HEK293T (cell line): ENCODE measurements around the gene KDM2A.

ENCODE experiments used
- CTCF ChIA-PET: fragments of 350-600 bp; formaldehyde crosslinking; extraction: SDS; loops from one replicate; lab custom pipeline; 2021; ENCODE audit warnings: antibody characterized with exemption, inconsistent platforms; lab: Yijun Ruan, JAX
- POLR2A ChIA-PET: fragments of 350-600 bp; formaldehyde crosslinking; extraction: SDS; loops from one replicate; lab custom pipeline; 2020; ENCODE audit warnings: antibody characterized with exemption, inconsistent platforms; lab: Yijun Ruan, JAX
- DNase-seq: peaks from one replicate; pipeline ENCODE4 v3.0.0; 2012; ENCODE audit warnings: mixed read lengths; ENCODE audit errors: extremely low spot score
- ARNT ChIP-seq: fragments of 450-650 bp; IDR thresholded peaks from 2 replicates; pipeline ENCODE4 v1.6.1; 2017; ENCODE audit warnings: mild to moderate bottlenecking
- BHLHE40 ChIP-seq: fragments of 450-650 bp; IDR thresholded peaks from 2 replicates; pipeline ENCODE4 v1.6.1; 2016; ENCODE audit warnings: mild to moderate bottlenecking, moderate library complexity, borderline replicate concordance
- CTBP1 ChIP-seq: fragments of 450-650 bp; IDR thresholded peaks from 2 replicates; pipeline ENCODE4 v1.6.1; 2016; ENCODE audit warnings: borderline replicate concordance
- ELF4 ChIP-seq: fragments of 450-650 bp; IDR thresholded peaks from 2 replicates; pipeline ENCODE4 v1.6.1; 2017; ENCODE audit warnings: antibody characterized with exemption
- FOXA1 ChIP-seq: fragments of 450-650 bp; IDR thresholded peaks from 2 replicates; pipeline ENCODE4 v1.6.1; 2016; ENCODE audit warnings: mild to moderate bottlenecking
- FOXK2 ChIP-seq: fragments of 450-650 bp; IDR thresholded peaks from 2 replicates; pipeline ENCODE4 v1.6.1; 2016; ENCODE audit warnings: mild to moderate bottlenecking
- FOXM1 ChIP-seq: fragments of 450-650 bp; IDR thresholded peaks from 2 replicates; pipeline ENCODE4 v1.6.1; 2017; ENCODE audit warnings: mild to moderate bottlenecking, borderline replicate concordance
- HDGF ChIP-seq: fragments of 450-650 bp; IDR thresholded peaks from 2 replicates; pipeline ENCODE4 v1.6.1; 2017; ENCODE audit warnings: antibody characterized with exemption, borderline replicate concordance
- L3MBTL2 ChIP-seq: fragments of 450-650 bp; conservative IDR thresholded peaks from 2 replicates; pipeline ENCODE4 v1.6.1; 2016; ENCODE audit warnings: mild to moderate bottlenecking
- LEF1 ChIP-seq: fragments of 450-650 bp; IDR thresholded peaks from 2 replicates; pipeline ENCODE4 v1.6.1; 2017; ENCODE audit warnings: mild to moderate bottlenecking, borderline replicate concordance
- NFRKB ChIP-seq: fragments of 450-650 bp; IDR thresholded peaks from 2 replicates; pipeline ENCODE4 v1.6.1; 2016; ENCODE audit warnings: mild to moderate bottlenecking, moderate library complexity
- PKNOX1 ChIP-seq: fragments of 450-650 bp; IDR thresholded peaks from 2 replicates; pipeline ENCODE4 v1.6.1; 2016
- SP1 ChIP-seq: fragments of 450-650 bp; IDR thresholded peaks from 2 replicates; pipeline ENCODE4 v1.6.1; 2017
- SUZ12 ChIP-seq: fragments of 450-650 bp; IDR thresholded peaks from 2 replicates; pipeline ENCODE4 v1.6.1; 2016; ENCODE audit warnings: mild to moderate bottlenecking
- TARDBP ChIP-seq: fragments of 450-650 bp; IDR thresholded peaks from 2 replicates; pipeline ENCODE4 v1.6.1; 2016
- ZNF384 ChIP-seq: fragments of 450-650 bp; IDR thresholded peaks from 2 replicates; pipeline ENCODE4 v1.6.1; 2016

KDM2A gene

GRCh38 chr11:67114275-67114896 is 4.7 kb upstream of the KDM2A start:
- ChIA-PET POLR2A (no interaction called here), CTCF (interaction anchor here (0.6 to 1.3 kb wide), 2 partner anchors 9 to 148 kb away, joined by 4 to 5 read pairs; no protein-coding TSS in a partner anchor)
- DNase-seq = no peak
- no peak for TF ChIP-seq BHLHE40
- TF ChIP-seq SUZ12 = no peak
- TF ChIP-seq FOXK2 = no peak
- TF ChIP-seq FOXM1 = no peak
- no peak for TF ChIP-seq FOXA1
- TF ChIP-seq CTBP1 = no peak

- ChIA-PET CTCF (interaction anchor here (0.6 to 1.5 kb wide), 3 partner anchors 21 to 234 kb away, joined by 3 to 4 read pairs (median 4); no protein-coding TSS in a partner anchor), POLR2A (interaction anchor here (0.6 kb wide), 1 partner anchor 48 kb away, joined by 3 read pairs; no protein-coding TSS in a partner anchor)
- TF ChIP-seq TARDBP = no peak
- TF ChIP-seq NFRKB = no peak
- TF ChIP-seq ZNF384 = no peak
- no peak for TF ChIP-seq SP1
- no peak for TF ChIP-seq ELF4
- no peak for DNase-seq
These were observed 2.3 kb upstream of the KDM2A start for GRCh38 chr11:67116758-67117105.

- TF ChIP-seq LEF1 = no peak
- no peak for TF ChIP-seq SUZ12
- TF ChIP-seq FOXK2 = no peak
- no peak for TF ChIP-seq PKNOX1
- TF ChIP-seq ARNT = no peak
- no peak for TF ChIP-seq NFRKB
- ChIA-PET POLR2A (interaction anchor here (1.3 kb wide), 1 partner anchor 15 kb away, joined by 3 read pairs; no protein-coding TSS in a partner anchor), CTCF (interaction anchor here (0.6 to 1.5 kb wide), 3 partner anchors 22 to 234 kb away, joined by 3 to 4 read pairs (median 4); no protein-coding TSS in a partner anchor)
- no peak for DNase-seq
These were observed 1.9 kb upstream of the KDM2A start for GRCh38 chr11:67117176-67117575.

DNA sequence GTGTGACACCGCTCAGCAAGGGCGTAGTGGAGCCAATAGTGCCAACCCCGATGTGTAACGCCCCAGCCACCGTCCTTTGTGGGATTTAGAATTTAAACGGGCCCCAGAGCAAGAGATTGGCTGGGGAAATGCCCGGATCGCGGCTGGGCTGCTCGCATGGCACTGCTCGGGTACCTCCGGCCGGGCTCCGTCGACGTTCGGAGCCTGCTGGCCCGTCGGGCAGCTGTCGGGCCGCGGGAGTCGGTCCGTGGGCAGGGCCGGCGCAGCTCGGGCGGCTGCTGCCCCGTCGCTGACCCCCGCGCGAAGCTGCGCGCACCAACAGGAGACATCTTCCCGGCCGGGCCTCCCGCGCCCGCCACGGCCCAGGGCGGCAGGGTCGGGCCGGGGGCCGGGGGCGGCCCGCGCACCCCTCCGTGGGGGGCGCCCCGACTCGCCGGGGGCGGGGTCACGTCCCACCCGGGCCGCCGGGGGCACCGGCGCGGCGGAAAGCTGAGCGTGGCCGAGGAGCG is 1.3 kb upstream of the KDM2A start:
- no peak for DNase-seq
- ChIA-PET CTCF (interaction anchor here (1.5 kb wide), 1 partner anchor 36 kb away, joined by 4 read pairs; no protein-coding TSS in a partner anchor), POLR2A (interaction anchor here (1.3 kb wide), 1 partner anchor 15 kb away, joined by 3 read pairs; no protein-coding TSS in a partner anchor)
- TF ChIP-seq L3MBTL2 (peak; percentile 5; the same call in 1 of the 2 replicates), PKNOX1 (no peak), SP1 (no peak)

- DNase-seq = peak; percentile 32
- TF ChIP-seq LEF1 (0 out of 2 replicates have a peak, but pooled peaks have one; percentile 44), ZNF384 (no peak), FOXK2 (no peak), TARDBP (no peak), BHLHE40 (no peak)
- POLR2A ChIA-PET = interaction anchor here (1.0 to 1.4 kb wide), 3 partner anchors 16 to 121 kb away, joined by 3 to 7 read pairs (median 3); no protein-coding TSS in a partner anchor
- CTCF ChIA-PET = no interaction called here
These were observed 789 bp upstream of the KDM2A start for GRCh38 chr11:67118181-67118766.

GRCh38 chr11:67119585-67120391 is 725 bp downstream of the KDM2A start:
- POLR2A ChIA-PET = interaction anchor here (0.9 to 1.4 kb wide), 3 partner anchors 45 to 120 kb away, joined by 3 to 7 read pairs (median 3); no protein-coding TSS in a partner anchor
- TF ChIP-seq FOXK2 (no peak), HDGF (no peak), TARDBP (no peak), ELF4 (no peak), FOXA1 (no peak), SP1 (no peak), CTBP1 (no peak), NFRKB (no peak), L3MBTL2 (no peak), LEF1 (no peak), FOXM1 (no peak), BHLHE40 (no peak), PKNOX1 (no peak), SUZ12 (no peak), ARNT (no peak), ZNF384 (no peak)
- peak; percentile 25 for DNase-seq
- CTCF ChIA-PET = interaction anchor here (0.6 kb wide), 1 partner anchor 46 kb away, joined by 3 read pairs; no protein-coding TSS in a partner anchor
